ENCODE results near the gene CAMK1.

The CAMK1 gene

GRCh38 chr3:9742560-9742959 is 27.2 kb downstream of the CAMK1 start:
- DNase-seq (ENCODE audit: low read depth in 2 of 2) = no peak

GRCh38 chr3:9739181-9739580 is 30.6 kb downstream of the CAMK1 start:
- no peak for DNase-seq (ENCODE audit: low read depth in 2 of 2)

- no peak for DNase-seq (ENCODE audit: low read depth in 2 of 2)
Observed at GRCh38 chr3:9736831-9737230, 32.9 kb downstream of the CAMK1 start.

GRCh38 chr3:9732740-9733115 is 37.0 kb downstream of the CAMK1 start:
- DNase-seq (ENCODE audit: low read depth in 2 of 2) = no peak

GRCh38 chr3:9732080-9732739 is 37.5 kb downstream of the CAMK1 start:
- DNase-seq (ENCODE audit: low read depth in 2 of 2) = no peak

- peak; percentile 99 to 100 for DNase-seq (ENCODE audit: low read depth in 2 of 2)
Observed at GRCh38 chr3:9731206-9732079, 38.3 kb downstream of the CAMK1 start, which contains the start of gene BRPF1. TSS of gene BRPF1 (plus strand) at chr3:9731735. CDS start at chr3:9734141, 2,406 bp downstream.

- DNase-seq (ENCODE audit: low read depth in 2 of 2) = no peak
Observed at GRCh38 chr3:9730657-9731205, 39.0 kb downstream of the CAMK1 start.

- no peak for DNase-seq (ENCODE audit: low read depth in 2 of 2)
Observed at GRCh38 chr3:9729419-9729818, 40.3 kb downstream of the CAMK1 start.

GRCh38 chr3:9727743-9728142 is 42.0 kb downstream of the CAMK1 start:
- DNase-seq (ENCODE audit: low read depth in 2 of 2) = no peak

GRCh38 chr3:9727041-9727595 is 42.6 kb downstream of the CAMK1 start:
- DNase-seq (ENCODE audit: low read depth in 2 of 2) = peak in 1 of 2 donors; percentile 44

GRCh38 chr3:9725775-9726515 is 43.8 kb downstream of the CAMK1 start:
- no peak for DNase-seq (ENCODE audit: low read depth in 2 of 2)

GRCh38 chr3:9721700-9722060 is 48.1 kb downstream of the CAMK1 start:
- DNase-seq (ENCODE audit: low read depth in 2 of 2) = no peak

GRCh38 chr3:9721015-9721699 is 48.6 kb downstream of the CAMK1 start:
- no peak for DNase-seq (ENCODE audit: low read depth in 2 of 2)

GRCh38 chr3:9718118-9718517 is 51.6 kb downstream of the CAMK1 start:
- no peak for DNase-seq (ENCODE audit: low read depth in 2 of 2)

GRCh38 chr3:9717563-9717962 is 52.2 kb downstream of the CAMK1 start:
- no peak for DNase-seq (ENCODE audit: low read depth in 2 of 2)

GRCh38 chr3:9716801-9717555 is 52.8 kb downstream of the CAMK1 start:
- DNase-seq (ENCODE audit: low read depth in 2 of 2) = no peak

GRCh38 chr3:9715764-9716437 is 53.8 kb downstream of the CAMK1 start:
- DNase-seq (ENCODE audit: low read depth in 2 of 2) = no peak

- no peak for DNase-seq (ENCODE audit: low read depth in 2 of 2)
Observed at GRCh38 chr3:9715136-9715535, 54.6 kb downstream of the CAMK1 start.

- no peak for DNase-seq (ENCODE audit: low read depth in 2 of 2)
Observed at GRCh38 chr3:9713142-9713541, 56.6 kb downstream of the CAMK1 start.

GRCh38 chr3:9712415-9712814 is 57.3 kb downstream of the CAMK1 start:
- no peak for DNase-seq (ENCODE audit: low read depth in 2 of 2)
